WTC11 (cell line): ENCODE data around the gene LIMK1. TPM values are rescaled to one million over a fixed set of nuclear protein-coding genes. Genes with fewer than 3 reads are reported as not detected.

Source experiments
- ATAC-seq: fragments of 200-7000 bp; cut with Tn5 transposase; 2 replicates; pipeline ENCODE4 v1.10.0; 2021; ENCODE audit warnings: mild to moderate bottlenecking, moderate library complexity
- CTCF ChIA-PET: fragments of 300-600 bp; sonication (Branson Sonifier 250); formaldehyde crosslinking; loops from one replicate; lab custom pipeline; 2021; ENCODE audit warnings: antibody characterized with exemption; lab: Charles Lee
- POLR2A ChIA-PET: fragments of 350-600 bp; sonication (Branson Sonifier 250); formaldehyde crosslinking; loops from one replicate; lab custom pipeline; 2021; ENCODE audit warnings: antibody characterized with exemption; lab: Charles Lee
- DNase-seq: peaks from one replicate; pipeline ENCODE4 v3.0.0; 2021; ENCODE audit warnings: low spot score
- H3K27ac Mint-ChIP-seq: 2 replicates; pipeline ENCODE4 v1.8.0; 2021; ENCODE audit warnings: mixed read lengths
- H3K27me3 Mint-ChIP-seq: 2 replicates; pipeline ENCODE4 v1.8.0; 2021; ENCODE audit warnings: low read depth, mild to moderate bottlenecking, moderate library complexity, mixed read lengths
- H3K36me3 Mint-ChIP-seq: 2 replicates; pipeline ENCODE4 v1.8.0; 2021; ENCODE audit warnings: mixed read lengths
- H3K4me1 Mint-ChIP-seq: 2 replicates; pipeline ENCODE4 v1.8.0; 2022; ENCODE audit warnings: mixed read lengths
- H3K4me3 Mint-ChIP-seq: 2 replicates; pipeline ENCODE4 v1.8.0; 2021; ENCODE audit warnings: mild to moderate bottlenecking, moderate library complexity, mixed read lengths
- H3K9me3 Mint-ChIP-seq: 2 replicates; pipeline ENCODE4 v1.8.0; 2021; ENCODE audit warnings: mixed read lengths
- ATF3 ChIP-seq: sonication (generic); formaldehyde crosslinking; conservative IDR thresholded peaks from 2 replicates; pipeline ENCODE4 v1.8.1; 2022; ENCODE audit warnings: mild to moderate bottlenecking, missing genetic modification reagents
- CTCF ChIP-seq: fragments of 200-600 bp; IDR thresholded peaks from 2 replicates; pipeline ENCODE4 v1.8.0; 2022; ENCODE audit warnings: antibody characterized with exemption
- GABPB1 ChIP-seq: sonication (generic); formaldehyde crosslinking; IDR thresholded peaks from 2 replicates; pipeline ENCODE4 v1.8.1; 2023; ENCODE audit warnings: mild to moderate bottlenecking, missing genetic modification reagents
- MYBL2 ChIP-seq: sonication (generic); formaldehyde crosslinking; IDR thresholded peaks from 2 replicates; pipeline ENCODE4 v1.8.1; 2023; ENCODE audit warnings: mild to moderate bottlenecking, moderate library complexity, missing genetic modification reagents
- NFE2L1 ChIP-seq: sonication (generic); formaldehyde crosslinking; IDR thresholded peaks from 2 replicates; pipeline ENCODE4 v1.8.1; 2023; ENCODE audit warnings: missing genetic modification reagents
- NR2C2 ChIP-seq: sonication (generic); formaldehyde crosslinking; IDR thresholded peaks from 2 replicates; pipeline ENCODE4 v1.8.0; 2022; ENCODE audit warnings: mild to moderate bottlenecking, missing genetic modification reagents
- NR3C1 ChIP-seq: sonication (generic); formaldehyde crosslinking; conservative IDR thresholded peaks from 2 replicates; pipeline ENCODE4 v1.8.1; 2023; ENCODE audit warnings: low read depth, mild to moderate bottlenecking, missing genetic modification reagents
- PREB ChIP-seq: sonication (generic); formaldehyde crosslinking; IDR thresholded peaks from 2 replicates; pipeline ENCODE4 v1.8.1; 2022; ENCODE audit warnings: mild to moderate bottlenecking, missing genetic modification reagents, moderate library complexity, borderline replicate concordance
- SP1 ChIP-seq: sonication (generic); formaldehyde crosslinking; conservative IDR thresholded peaks from 2 replicates; pipeline ENCODE4 v1.8.1; 2022; ENCODE audit warnings: missing genetic modification reagents
- TEAD1 ChIP-seq: sonication (generic); formaldehyde crosslinking; IDR thresholded peaks from 2 replicates; pipeline ENCODE4 v1.8.0; 2022; ENCODE audit warnings: mild to moderate bottlenecking, missing genetic modification reagents
- ZBTB21 ChIP-seq: sonication (generic); formaldehyde crosslinking; IDR thresholded peaks from 2 replicates; pipeline ENCODE4 v1.8.1; 2023; ENCODE audit warnings: mild to moderate bottlenecking, missing genetic modification reagents, borderline replicate concordance
- ZNF121 ChIP-seq: sonication (generic); formaldehyde crosslinking; IDR thresholded peaks from 2 replicates; pipeline ENCODE4 v1.8.0; 2023; ENCODE audit warnings: missing genetic modification reagents
- ZNF219 ChIP-seq: sonication (generic); formaldehyde crosslinking; IDR thresholded peaks from 2 replicates; pipeline ENCODE4 v1.8.0; 2023; ENCODE audit warnings: missing genetic modification reagents, mild to moderate bottlenecking, borderline replicate concordance
- ZNF263 ChIP-seq: sonication (generic); formaldehyde crosslinking; IDR thresholded peaks from 2 replicates; pipeline ENCODE4 v1.8.1; 2022; ENCODE audit warnings: low read depth, mild to moderate bottlenecking, moderate library complexity, missing genetic modification reagents
- ZNF396 ChIP-seq: fragments of 250-450 bp; sonication (Bioruptor Pico); IDR thresholded peaks from 2 replicates; pipeline ENCODE4 v1.8.0; 2021; ENCODE audit warnings: mild to moderate bottlenecking, moderate library complexity, borderline replicate concordance
- ZNF416 ChIP-seq: fragments of 250-450 bp; sonication (Bioruptor Pico); IDR thresholded peaks from 2 replicates; pipeline ENCODE4 v1.9.0; 2021; ENCODE audit warnings: mild to moderate bottlenecking, inconsistent platforms
- total RNA-seq: library from RNA; stranded (reverse); gene quantifications from 3 replicates; pipeline ENCODE4 v1.2.3, GENCODE V29; 2021
- TF ChIP-seq, protein P1 (sequence below): sonication (generic); formaldehyde crosslinking; IDR thresholded peaks from 2 replicates; pipeline ENCODE4 v1.8.0; 2022; ENCODE audit warnings: mild to moderate bottlenecking, missing genetic modification reagents

LIMK1 gene
- total RNA-seq, 1 experiment from 2014 or later, result 85.4 TPM

DNA sequence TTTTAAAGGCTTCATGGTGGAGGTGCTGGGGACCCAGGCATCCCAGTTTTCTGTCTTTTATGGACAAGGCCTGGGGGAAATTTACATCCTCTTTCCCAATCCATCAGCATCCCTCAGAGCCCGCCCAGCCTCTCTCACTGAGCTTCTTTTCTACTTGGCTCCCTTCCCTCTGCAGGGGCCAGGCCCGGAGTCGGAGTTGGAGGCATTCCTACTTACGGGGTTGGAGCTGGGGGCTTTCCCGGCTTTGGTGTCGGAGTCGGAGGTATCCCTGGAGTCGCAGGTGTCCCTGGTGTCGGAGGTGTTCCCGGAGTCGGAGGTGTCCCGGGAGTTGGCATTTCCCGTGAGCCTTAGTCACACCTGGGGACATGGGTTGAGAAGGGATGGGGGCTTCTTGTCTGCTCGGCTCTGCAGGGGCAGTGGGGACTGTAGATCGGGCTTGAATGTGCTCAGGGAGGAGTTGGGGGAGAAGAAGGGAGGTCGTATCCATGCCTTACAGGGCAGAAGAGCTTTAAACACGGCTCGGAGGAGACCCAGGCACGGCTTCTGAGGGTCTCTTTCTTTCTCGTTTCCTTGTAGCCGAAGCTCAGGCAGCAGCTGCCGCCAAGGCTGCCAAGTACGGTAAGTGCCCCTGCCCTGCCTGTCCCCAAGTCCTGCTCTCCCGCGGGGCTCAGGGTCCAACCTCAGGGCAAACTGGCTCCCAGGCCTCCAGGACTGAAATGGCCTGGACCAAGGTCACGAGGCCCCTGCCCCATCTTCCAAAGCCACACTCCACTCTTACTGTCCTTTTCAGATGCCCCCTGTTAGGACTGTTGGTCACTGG lies 27.3 kb upstream of the LIMK1 start:
- Mint-ChIP-seq H3K27ac (peak overlapping the region; percentile 83; the same call in 1 of the 2 replicates), H3K36me3 (no peaks in the 10 kb centered on the region), H3K9me3 (no peaks in the 10 kb centered on the region), H3K4me3 (no peak overlapping the region)
- no peak for DNase-seq
- CTCF ChIA-PET, result interaction anchor here (0.5 to 1.4 kb wide), 4 partner anchors 12 to 352 kb away, joined by 3 to 7 read pairs (median 4); no protein-coding TSS in a partner anchor
- ATAC-seq, result no peak
- TF ChIP-seq CTCF, result no peak
- no peak for TF ChIP-seq ZBTB21 (CRISPR knock-in tag)
- TF ChIP-seq NR2C2 (CRISPR knock-in tag), result no peak
- no peak for TF ChIP-seq PREB (CRISPR knock-in tag)
- no peak for TF ChIP-seq ZNF121
- TF ChIP-seq ZNF416, result no peak
- TF ChIP-seq NFE2L1 (CRISPR knock-in tag), result no peak
- TF ChIP-seq, protein P1, sequence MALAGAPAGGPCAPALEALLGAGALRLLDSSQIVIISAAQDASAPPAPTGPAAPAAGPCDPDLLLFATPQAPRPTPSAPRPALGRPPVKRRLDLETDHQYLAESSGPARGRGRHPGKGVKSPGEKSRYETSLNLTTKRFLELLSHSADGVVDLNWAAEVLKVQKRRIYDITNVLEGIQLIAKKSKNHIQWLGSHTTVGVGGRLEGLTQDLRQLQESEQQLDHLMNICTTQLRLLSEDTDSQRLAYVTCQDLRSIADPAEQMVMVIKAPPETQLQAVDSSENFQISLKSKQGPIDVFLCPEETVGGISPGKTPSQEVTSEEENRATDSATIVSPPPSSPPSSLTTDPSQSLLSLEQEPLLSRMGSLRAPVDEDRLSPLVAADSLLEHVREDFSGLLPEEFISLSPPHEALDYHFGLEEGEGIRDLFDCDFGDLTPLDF (CRISPR knock-in tag), result no peak
- TF ChIP-seq, all 79 proteins: peak for 0
- H3K4me1 Mint-ChIP-seq, result peaks cover 12% of the 10 kb centered on the region
- POLR2A ChIA-PET, result interaction anchor here (0.8 kb wide), 1 partner anchor 9 kb away, joined by 3 read pairs; no protein-coding TSS in a partner anchor
- H3K27me3 Mint-ChIP-seq, result no peaks in the 10 kb centered on the region

- H3K4me1 Mint-ChIP-seq, result peaks cover under 1% of the 10 kb centered on the region
- POLR2A ChIA-PET, result interaction anchor here (0.6 to 0.8 kb wide), 2 partner anchors 8 to 90 kb away, joined by 3 read pairs; no protein-coding TSS in a partner anchor
These were observed 26.2 kb upstream of the LIMK1 start for GRCh38 chr7:74057216-74057925.

More at GRCh38 chr7:74057216-74057925, 26.2 kb upstream of the LIMK1 start:
- ATAC-seq (no peak), DNase-seq (no peak)
- no peak for TF ChIP-seq ZNF263 (CRISPR knock-in tag)
- TF ChIP-seq ZNF396 (CRISPR knock-in tag), result no peak
- no peak for TF ChIP-seq ZNF219 (CRISPR knock-in tag)
- no peak for TF ChIP-seq TEAD1 (CRISPR knock-in tag)
- TF ChIP-seq MYBL2 (CRISPR knock-in tag), result no peak
- no peak for TF ChIP-seq NR3C1 (CRISPR knock-in tag)
- TF ChIP-seq ATF3 (CRISPR knock-in tag), result no peak
- no peak for TF ChIP-seq SP1 (CRISPR knock-in tag)
- no peak for TF ChIP-seq GABPB1 (CRISPR knock-in tag)
- TF ChIP-seq PREB (CRISPR knock-in tag), result no peak
- no peak overlapping the region for H3K27ac Mint-ChIP-seq
- no peaks in the 10 kb centered on the region for H3K27me3 Mint-ChIP-seq
- CTCF ChIA-PET, result interaction anchor here (0.9 to 1.4 kb wide), 2 partner anchors 149 to 343 kb away, joined by 3 to 5 read pairs; no protein-coding TSS in a partner anchor
- no peaks in the 10 kb centered on the region for H3K36me3 Mint-ChIP-seq
- no peaks in the 10 kb centered on the region for H3K9me3 Mint-ChIP-seq
- H3K4me3 Mint-ChIP-seq, result no peak overlapping the region
